ENCODE data around the gene MYH8.

Gene MYH8

GRCh38 chr17:10421900-10422542, at the start of gene MYH8:
MYH8 (minus strand) TSS chr17:10421950; CDS start chr17:10420227, 1,723 bp downstream.
- no peak for DNase-seq

GRCh38 chr17:10469459-10469858, 47.7 kb upstream of the MYH8 start, which contains the start of gene MYH4:
MYH4 (minus strand) TSS chr17:10469559; CDS start chr17:10466745, 2,814 bp downstream.
- no peak for DNase-seq

GRCh38 chr17:10463402-10463801, 41.7 kb upstream of the MYH8 start:
- DNase-seq: no peak

DNA sequence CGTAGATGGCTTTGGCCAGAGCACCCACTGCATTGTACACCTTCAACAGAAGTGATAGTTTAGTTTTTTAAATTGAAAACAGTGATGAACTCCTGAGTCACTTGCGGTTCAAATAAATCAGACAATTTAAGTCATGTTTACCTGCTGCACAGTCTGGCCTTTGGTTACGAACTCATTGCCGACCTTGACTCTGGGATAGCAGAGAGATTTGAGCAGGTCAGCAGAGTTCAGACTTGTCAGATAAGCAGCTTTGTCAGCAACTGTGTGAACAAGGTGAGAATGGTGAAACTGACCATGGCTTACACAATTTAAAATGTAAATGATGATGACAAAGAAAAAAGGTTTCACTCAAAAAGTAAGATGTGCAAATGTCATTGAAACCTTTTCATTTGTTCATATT, 38.3 kb upstream of the MYH8 start:
- DNase-seq: no peak

GRCh38 chr17:10458701-10459100, 37.0 kb upstream of the MYH8 start:
- no peak for DNase-seq

- no peak for DNase-seq
Measured at GRCh38 chr17:10457952-10458351, 36.2 kb upstream of the MYH8 start.

- no peak for DNase-seq
Measured at GRCh38 chr17:10447026-10447931, 25.5 kb upstream of the MYH8 start.

DNA sequence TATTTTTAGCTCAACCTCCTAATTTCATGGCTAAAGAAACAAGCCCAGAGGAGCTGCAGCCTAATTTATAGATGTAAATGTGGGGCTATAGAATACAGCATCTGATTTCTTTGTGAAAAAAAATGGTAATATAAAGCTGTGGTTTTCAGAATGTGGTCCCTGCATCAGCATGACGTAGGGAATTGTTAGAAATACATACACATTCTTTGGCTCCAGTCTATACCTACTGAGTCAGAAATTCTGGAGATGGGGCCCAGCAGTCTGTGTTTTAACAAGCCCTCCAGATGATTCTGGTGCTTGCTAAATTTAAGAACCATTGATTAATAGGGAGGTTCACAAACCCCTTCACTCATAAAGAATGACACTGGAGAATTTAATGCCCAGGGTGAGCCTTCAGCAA, 18.1 kb upstream of the MYH8 start:
- no peak for DNase-seq

DNA sequence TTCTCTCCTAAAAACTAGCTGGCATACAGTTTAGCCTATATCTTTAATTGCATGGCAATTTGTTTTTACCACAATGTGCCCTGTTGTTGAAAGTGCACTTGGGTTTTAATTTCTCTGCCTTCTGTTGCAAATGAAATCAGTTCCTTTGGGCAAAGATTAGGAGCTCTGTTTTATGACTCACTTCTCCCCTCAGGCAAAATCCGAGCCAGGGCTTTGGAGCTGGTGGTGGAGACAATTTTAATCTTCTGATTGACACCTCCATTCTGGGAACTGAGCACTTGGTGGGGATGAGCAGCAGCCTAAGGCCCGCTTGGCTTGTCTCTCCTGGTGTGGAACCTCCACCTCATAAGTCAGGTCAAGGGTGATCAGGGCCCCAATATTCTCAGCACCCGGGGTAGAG, 13.3 kb upstream of the MYH8 start:
- DNase-seq: no peak

- DNase-seq: no peak
Measured at GRCh38 chr17:10429421-10430045, 7.8 kb upstream of the MYH8 start.

DNA sequence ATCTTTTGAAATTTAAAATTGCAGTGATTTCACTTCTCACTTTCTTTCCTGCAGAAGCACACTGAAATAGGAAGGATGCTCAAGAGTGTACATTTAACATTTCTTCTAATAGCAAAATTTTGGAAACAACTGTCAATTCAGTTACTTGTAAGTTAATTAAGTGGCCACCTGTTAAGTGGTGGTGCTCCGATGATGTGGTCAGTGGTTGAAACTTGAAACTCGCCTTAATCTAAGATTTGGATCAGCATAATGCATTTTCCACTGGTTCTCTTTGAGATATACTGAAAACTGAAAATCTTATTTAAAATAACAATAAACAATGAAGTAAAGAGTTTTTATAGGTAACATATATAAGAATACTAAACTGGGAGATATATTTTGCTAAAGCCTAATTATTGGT, 7.0 kb upstream of the MYH8 start:
- no peak for DNase-seq

DNA sequence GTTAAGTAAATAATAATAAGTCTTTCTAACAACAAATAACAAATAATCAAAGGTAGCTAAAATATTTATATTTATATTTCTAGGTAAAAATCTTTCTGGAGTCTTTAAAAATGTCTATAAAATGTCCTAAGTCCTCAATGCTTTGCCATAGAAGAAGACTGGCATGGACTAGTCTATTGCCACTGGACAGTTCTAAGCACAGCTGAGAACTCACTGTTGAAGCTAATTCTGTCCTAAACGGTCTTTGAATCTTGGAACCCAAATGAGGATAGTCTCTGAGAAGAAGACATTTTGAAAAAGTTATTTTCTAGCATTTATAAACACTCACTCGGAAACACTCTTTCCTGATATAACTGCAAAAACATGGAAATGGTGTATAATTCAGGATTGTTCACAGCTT, 539 bp downstream of the MYH8 start:
- no peak for DNase-seq

- no peak for DNase-seq
Measured at GRCh38 chr17:10420811-10421210, 939 bp downstream of the MYH8 start.

DNA sequence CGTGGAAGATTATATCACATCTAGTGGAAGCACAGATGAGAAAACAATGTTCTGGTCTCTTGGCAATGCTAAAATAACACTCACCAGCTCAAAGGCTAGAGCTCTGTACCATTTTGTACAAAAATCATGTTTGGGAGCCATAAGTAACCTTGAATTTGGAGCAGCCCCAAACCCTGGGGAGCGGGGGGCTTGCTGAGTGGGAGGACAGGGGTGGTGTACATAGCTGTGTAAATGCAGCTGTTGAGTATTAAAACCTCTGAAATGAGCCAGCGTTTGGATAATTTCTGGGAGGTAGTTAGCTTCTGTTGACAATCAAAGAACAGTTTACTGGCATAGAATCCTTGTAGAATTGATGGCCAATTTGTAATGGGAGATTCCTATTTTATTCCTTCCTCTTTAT, 4.3 kb downstream of the MYH8 start:
- no peak for DNase-seq

- no peak for DNase-seq
Measured at GRCh38 chr17:10415161-10415560, 6.6 kb downstream of the MYH8 start.

- no peak for DNase-seq
Measured at GRCh38 chr17:10403589-10403988, 18.2 kb downstream of the MYH8 start.

DNA sequence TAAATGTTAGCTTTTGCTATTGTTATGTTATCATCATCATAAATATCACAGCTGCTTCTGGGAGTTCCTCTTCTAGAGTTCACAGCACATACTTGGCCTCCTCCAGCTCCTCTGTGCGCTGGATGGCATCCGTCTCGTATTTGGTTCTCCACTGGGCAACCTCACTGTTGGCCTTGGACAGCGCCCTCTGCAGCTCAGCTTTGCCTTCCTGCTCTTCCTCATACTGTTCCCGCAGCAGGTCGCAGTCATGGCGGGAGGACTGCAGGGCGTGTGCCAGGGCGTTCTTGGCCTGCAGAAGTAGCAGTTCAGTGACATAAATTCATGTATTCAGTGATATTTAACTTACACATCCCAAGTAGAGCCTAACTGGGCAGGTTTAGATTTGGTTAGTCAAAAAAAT, 23.4 kb downstream of the MYH8 start:
- no peak for DNase-seq

- DNase-seq: no peak
Measured at GRCh38 chr17:10396524-10397163, 25.1 kb downstream of the MYH8 start.

- DNase-seq: no peak
Measured at GRCh38 chr17:10394201-10394887, 27.4 kb downstream of the MYH8 start.

DNA sequence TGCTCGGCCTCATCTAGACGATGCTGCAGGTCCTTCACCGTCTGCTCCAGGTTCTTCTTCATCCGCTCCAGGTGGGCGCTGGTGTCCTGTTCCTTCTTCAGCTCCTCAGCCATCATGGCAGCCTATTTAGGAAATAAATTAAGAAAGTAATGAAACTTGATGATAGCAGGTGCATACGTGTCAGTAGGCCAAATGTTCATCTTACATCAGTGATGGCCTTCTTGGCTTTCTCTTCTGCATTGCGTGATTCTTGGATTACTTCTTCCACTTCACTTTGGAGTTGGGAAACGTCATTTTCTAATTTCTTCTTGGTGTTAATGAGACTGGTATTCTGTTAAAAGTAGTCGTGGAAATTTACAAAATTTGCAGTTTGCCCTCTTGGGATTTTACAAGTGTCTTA, 28.9 kb downstream of the MYH8 start:
- no peak for DNase-seq

DNA sequence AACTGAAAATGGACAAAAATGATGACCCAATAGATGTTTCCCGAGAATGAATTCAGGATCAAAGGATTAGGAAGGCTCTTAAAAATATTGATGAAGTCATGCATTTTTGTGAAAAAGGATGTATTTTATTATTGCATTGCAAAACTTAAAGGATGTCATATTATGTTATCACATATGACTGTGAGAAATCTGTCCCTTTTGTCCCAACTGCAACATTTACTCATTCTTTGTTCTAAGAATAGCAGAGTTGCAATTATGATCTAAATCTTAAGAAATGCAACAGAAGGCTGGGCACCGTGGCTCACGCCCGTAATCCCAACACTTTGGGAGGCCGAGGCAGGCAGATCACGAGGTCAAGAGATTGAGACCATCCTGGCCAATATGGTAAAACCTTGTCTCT, 35.9 kb downstream of the MYH8 start:
- DNase-seq: no peak

DNA sequence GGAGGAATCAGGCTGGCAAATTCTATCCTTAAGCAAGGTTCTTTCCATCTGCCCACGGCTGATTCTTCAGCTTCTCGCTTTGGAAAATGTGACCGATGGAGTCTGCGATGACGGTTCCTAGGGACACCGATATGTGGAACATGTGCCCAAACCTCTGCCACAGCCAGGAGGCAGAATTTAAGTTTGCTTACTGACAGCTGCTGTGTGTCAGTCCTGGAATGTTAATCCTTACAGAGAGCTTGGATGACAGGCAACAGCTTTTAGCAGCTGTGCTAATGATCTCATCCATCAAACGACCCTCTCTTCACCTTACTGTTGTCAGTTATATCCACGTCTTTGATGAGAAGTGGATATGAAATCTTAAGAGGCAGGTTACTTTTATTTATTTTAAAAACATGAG, 37.6 kb downstream of the MYH8 start:
- DNase-seq: no peak

Measured in activated T-cell treated with anti-CD3 and anti-CD28 coated beads for 4 hours (primary cell).